Loucy (cell line): Measurements from ENCODE around the gene WFIKKN2.

Experiments
- H2AFZ ChIP-seq: fragments of 200-600 bp; sonication (generic); 2 replicates; pipeline ENCODE4 v1.6.0; 2016; ENCODE audit warnings: antibody characterized with exemption, mild to moderate bottlenecking, low read length, moderate library complexity
- H3F3A ChIP-seq: fragments of 200-600 bp; 2 replicates; pipeline ENCODE4 v1.6.0; 2016; ENCODE audit warnings: antibody characterized with exemption, low read depth, mild to moderate bottlenecking
- H3K27me3 ChIP-seq: fragments of 200-600 bp; sonication (generic); 2 replicates; pipeline ENCODE4 v1.6.1; 2014; ENCODE audit warnings: low read length, mild to moderate bottlenecking; ENCODE audit not compliant: insufficient read depth, poor library complexity, severe bottlenecking
- H3K36me3 ChIP-seq: fragments of 200-600 bp; sonication (generic); 2 replicates; pipeline ENCODE4 v1.6.1; 2016; ENCODE audit warnings: low read length; ENCODE audit not compliant: insufficient read depth
- H3K4me1 ChIP-seq: fragments of 200-600 bp; sonication (generic); 2 replicates; pipeline ENCODE4 v1.5.1; 2014; ENCODE audit warnings: low read length, mild to moderate bottlenecking; ENCODE audit not compliant: insufficient read depth, poor library complexity, severe bottlenecking
- H3K4me2 ChIP-seq: fragments of 200-600 bp; sonication (generic); 2 replicates; pipeline ENCODE4 v1.6.0; 2014; ENCODE audit warnings: antibody characterized with exemption, low read length, low read depth, mild to moderate bottlenecking; ENCODE audit not compliant: poor library complexity, severe bottlenecking
- H3K4me3 ChIP-seq: fragments of 200-600 bp; sonication (generic); 2 replicates; pipeline ENCODE4 v1.5.1; 2014; ENCODE audit warnings: low read length, mild to moderate bottlenecking, mixed read lengths; ENCODE audit not compliant: poor library complexity, severe bottlenecking
- H3K79me2 ChIP-seq: fragments of 200-600 bp; sonication (generic); 2 replicates; pipeline ENCODE4 v1.6.1; 2014; ENCODE audit warnings: low read length; ENCODE audit not compliant: insufficient read depth
- H3K9ac ChIP-seq: fragments of 200-600 bp; sonication (generic); 2 replicates; pipeline ENCODE4 v1.6.0; 2014; ENCODE audit warnings: mild to moderate bottlenecking, low read depth, low read length, moderate library complexity; ENCODE audit not compliant: poor library complexity, severe bottlenecking
- H3K9me2 ChIP-seq: fragments of 200-600 bp; sonication (generic); replicated peaks from 2 replicates; pipeline ENCODE4 v1.6.1; 2016; ENCODE audit warnings: low read depth, low read length, mixed read lengths
- H3K9me3 ChIP-seq: fragments of 200-600 bp; sonication (generic); 2 replicates; pipeline ENCODE4 v1.6.1; 2014; ENCODE audit warnings: mild to moderate bottlenecking, antibody characterized with exemption, low read length, low read depth; ENCODE audit not compliant: insufficient read depth
- H4K20me1 ChIP-seq: fragments of 200-600 bp; sonication (generic); 2 replicates; pipeline ENCODE4 v1.6.0; 2014; ENCODE audit warnings: antibody characterized with exemption, low read length, mild to moderate bottlenecking; ENCODE audit not compliant: insufficient read depth, poor library complexity, severe bottlenecking
- EZH2phosphoT487 ChIP-seq: fragments of 200-600 bp; IDR thresholded peaks from 2 replicates; pipeline ENCODE4 v1.6.1; 2018; ENCODE audit warnings: antibody characterized with exemption, mild to moderate bottlenecking, moderate library complexity, borderline replicate concordance
- TF ChIP-seq, protein P1 (sequence below): fragments of 200-600 bp; sonication (generic); conservative IDR thresholded peaks from 2 replicates; pipeline ENCODE4 v1.5.1; 2014; ENCODE audit warnings: mild to moderate bottlenecking, antibody characterized with exemption, low read length

Gene WFIKKN2

DNA sequence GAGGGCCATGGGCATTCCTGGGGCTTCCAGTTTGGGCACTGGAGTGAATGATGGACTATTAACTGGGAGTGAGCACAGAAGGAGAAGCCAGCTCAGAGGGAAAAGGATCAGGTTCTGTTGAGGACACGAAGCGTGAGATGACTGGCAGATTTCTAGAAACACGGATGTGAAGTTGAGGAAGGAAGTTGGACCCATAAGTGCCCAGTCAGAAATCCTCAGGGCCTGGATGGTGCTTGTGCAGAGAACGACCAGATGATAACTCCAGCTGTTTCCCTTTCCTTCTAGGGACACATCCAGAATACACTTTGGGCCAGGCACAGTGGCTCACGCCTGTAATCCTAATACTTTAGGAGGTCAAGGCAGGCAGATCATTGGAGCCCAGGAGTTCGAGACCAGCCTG, 44.8 kb upstream of the WFIKKN2 start:
- no peak overlapping the region for H3K9ac ChIP-seq
- H3K79me2 ChIP-seq, result no peaks in the 10 kb centered on the region
- no peaks in the 10 kb centered on the region for H3K36me3 ChIP-seq
- TF ChIP-seq, protein P1, sequence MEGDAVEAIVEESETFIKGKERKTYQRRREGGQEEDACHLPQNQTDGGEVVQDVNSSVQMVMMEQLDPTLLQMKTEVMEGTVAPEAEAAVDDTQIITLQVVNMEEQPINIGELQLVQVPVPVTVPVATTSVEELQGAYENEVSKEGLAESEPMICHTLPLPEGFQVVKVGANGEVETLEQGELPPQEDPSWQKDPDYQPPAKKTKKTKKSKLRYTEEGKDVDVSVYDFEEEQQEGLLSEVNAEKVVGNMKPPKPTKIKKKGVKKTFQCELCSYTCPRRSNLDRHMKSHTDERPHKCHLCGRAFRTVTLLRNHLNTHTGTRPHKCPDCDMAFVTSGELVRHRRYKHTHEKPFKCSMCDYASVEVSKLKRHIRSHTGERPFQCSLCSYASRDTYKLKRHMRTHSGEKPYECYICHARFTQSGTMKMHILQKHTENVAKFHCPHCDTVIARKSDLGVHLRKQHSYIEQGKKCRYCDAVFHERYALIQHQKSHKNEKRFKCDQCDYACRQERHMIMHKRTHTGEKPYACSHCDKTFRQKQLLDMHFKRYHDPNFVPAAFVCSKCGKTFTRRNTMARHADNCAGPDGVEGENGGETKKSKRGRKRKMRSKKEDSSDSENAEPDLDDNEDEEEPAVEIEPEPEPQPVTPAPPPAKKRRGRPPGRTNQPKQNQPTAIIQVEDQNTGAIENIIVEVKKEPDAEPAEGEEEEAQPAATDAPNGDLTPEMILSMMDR, result no peak
- no peak for TF ChIP-seq EZH2phosphoT487
- no peaks in the 10 kb centered on the region for H3K9me2 ChIP-seq
- H2AFZ ChIP-seq, result no peak overlapping the region
- H3K4me1 ChIP-seq, result no peaks in the 10 kb centered on the region
- no peaks in the 10 kb centered on the region for H3K27me3 ChIP-seq
- no peak overlapping the region for H3K4me2 ChIP-seq
- no peaks in the 10 kb centered on the region for H3F3A ChIP-seq
- no peaks in the 10 kb centered on the region for H4K20me1 ChIP-seq
- no peak overlapping the region for H3K4me3 ChIP-seq
- no peaks in the 10 kb centered on the region for H3K9me3 ChIP-seq

DNA sequence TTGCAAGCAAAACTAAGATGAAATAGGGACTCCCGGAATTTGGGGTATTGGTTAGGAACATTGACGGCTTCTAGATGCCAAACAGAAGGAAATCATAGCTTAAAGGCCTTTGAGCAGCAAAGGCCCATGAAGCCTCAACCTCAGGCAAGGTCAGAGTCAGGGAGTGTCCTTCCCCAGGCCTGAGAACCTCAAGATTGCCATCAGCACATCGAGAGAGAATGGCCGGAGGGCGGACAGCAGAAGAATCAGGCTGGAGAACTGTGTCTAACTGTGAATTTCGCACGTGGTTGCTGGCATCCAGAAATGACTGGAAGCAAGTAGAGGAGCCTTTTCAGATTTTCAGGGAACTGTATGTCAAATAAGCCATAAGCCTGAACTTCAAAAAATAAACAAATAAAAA, 43.3 kb upstream of the WFIKKN2 start:
- Histone ChIP-seq H3K9me3 (no peaks in the 10 kb centered on the region), H4K20me1 (no peaks in the 10 kb centered on the region), H3K36me3 (no peaks in the 10 kb centered on the region), H3K9me2 (no peaks in the 10 kb centered on the region), H3K4me2 (no peak overlapping the region), H3K4me3 (no peak overlapping the region), H3K27me3 (no peaks in the 10 kb centered on the region), H2AFZ (no peak overlapping the region), H3K9ac (no peak overlapping the region), H3F3A (no peaks in the 10 kb centered on the region), H3K79me2 (no peaks in the 10 kb centered on the region), H3K4me1 (no peaks in the 10 kb centered on the region)
- TF ChIP-seq, protein P1, result no peak
- TF ChIP-seq EZH2phosphoT487, result no peak

DNA sequence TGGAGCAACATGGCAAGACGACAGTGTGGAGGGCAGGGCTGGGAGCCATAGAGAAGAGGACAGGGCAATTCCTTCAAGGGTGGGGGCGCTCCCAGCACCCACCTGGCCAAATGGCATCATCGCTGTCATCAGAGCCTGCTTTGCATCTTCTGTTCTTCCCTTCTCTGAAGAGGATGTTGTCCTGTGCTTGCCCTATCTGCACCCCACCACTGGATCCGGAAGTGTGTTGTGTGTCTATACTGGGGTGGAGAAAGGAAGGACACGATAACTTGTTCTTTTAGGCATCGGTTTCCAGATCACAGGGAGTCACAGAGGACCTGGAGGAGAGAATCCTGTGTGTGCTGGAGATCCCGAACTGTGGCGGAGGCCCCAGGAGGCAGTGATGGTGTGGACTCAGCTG, 42.4 kb upstream of the WFIKKN2 start:
- Histone ChIP-seq H3K9me3 (no peaks in the 10 kb centered on the region), H3K9ac (no peak overlapping the region), H2AFZ (no peak overlapping the region), H3K4me1 (no peaks in the 10 kb centered on the region), H3K4me2 (no peak overlapping the region), H3K4me3 (no peak overlapping the region), H3K27me3 (no peaks in the 10 kb centered on the region), H4K20me1 (no peaks in the 10 kb centered on the region), H3K36me3 (no peaks in the 10 kb centered on the region), H3F3A (no peaks in the 10 kb centered on the region), H3K79me2 (no peaks in the 10 kb centered on the region), H3K9me2 (no peaks in the 10 kb centered on the region)
- TF ChIP-seq EZH2phosphoT487, result no peak
- TF ChIP-seq, protein P1, result no peak
